ENCODE results near the gene SHOX. TPM values are rescaled to one million over a fixed set of nuclear protein-coding genes. Genes with fewer than 3 reads are reported as not detected.

The SHOX gene
- total and polyA plus RNA-seq, 7 donors = 0.06 to 0.60 (median 0.32) TPM; not detected in 3

DNA sequence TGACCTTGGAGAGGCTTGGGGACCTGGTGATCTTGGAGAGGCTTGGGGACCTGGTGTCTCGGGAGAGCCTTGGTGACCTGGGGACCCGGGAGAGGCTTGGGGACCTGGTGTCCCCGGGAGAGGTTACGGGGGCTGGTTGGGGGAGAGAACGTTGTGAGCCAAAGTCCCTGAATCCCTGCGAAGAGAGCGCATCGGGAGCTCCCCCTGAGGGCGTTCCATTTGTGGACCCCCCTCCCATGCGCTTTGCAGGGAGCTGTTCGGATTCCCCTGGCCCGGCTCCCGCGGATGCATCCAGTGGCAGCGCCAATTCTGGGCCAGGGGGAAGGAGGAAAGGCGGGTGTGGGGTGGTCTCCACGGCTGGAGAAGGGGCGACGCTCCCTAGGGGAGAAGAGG lies 13.3 kb downstream of the SHOX start:
- H3K27me3 ChIP-seq = peaks cover 12 to 81% (median 58%) of the 10 kb centered on the region in 3 donors
- H3K9me3 ChIP-seq = no peaks in the 10 kb centered on the region
- DNase-seq = no peak
- H3K4me3 ChIP-seq = no peak overlapping the region
- TF ChIP-seq CTCF (IDR thresholded peaks at IDR 0.05) (no peak), EP300 (IDR thresholded peaks at IDR 0.05) (no peak), POLR2AphosphoS5 (IDR thresholded peaks at IDR 0.05) (no peak), POLR2A (IDR thresholded peaks at IDR 0.05) (no peak)
- intact Hi-C loops (cut with DNase I) = no loop called here
- no peak overlapping the region for H3K27ac ChIP-seq
- WGBS, 2 donors = 3 to 7% methylated on average over 19 of the region's 19 CpGs
- no peaks in the 10 kb centered on the region for H3K36me3 ChIP-seq
- H3K4me1 ChIP-seq = no peaks in the 10 kb centered on the region

DNA sequence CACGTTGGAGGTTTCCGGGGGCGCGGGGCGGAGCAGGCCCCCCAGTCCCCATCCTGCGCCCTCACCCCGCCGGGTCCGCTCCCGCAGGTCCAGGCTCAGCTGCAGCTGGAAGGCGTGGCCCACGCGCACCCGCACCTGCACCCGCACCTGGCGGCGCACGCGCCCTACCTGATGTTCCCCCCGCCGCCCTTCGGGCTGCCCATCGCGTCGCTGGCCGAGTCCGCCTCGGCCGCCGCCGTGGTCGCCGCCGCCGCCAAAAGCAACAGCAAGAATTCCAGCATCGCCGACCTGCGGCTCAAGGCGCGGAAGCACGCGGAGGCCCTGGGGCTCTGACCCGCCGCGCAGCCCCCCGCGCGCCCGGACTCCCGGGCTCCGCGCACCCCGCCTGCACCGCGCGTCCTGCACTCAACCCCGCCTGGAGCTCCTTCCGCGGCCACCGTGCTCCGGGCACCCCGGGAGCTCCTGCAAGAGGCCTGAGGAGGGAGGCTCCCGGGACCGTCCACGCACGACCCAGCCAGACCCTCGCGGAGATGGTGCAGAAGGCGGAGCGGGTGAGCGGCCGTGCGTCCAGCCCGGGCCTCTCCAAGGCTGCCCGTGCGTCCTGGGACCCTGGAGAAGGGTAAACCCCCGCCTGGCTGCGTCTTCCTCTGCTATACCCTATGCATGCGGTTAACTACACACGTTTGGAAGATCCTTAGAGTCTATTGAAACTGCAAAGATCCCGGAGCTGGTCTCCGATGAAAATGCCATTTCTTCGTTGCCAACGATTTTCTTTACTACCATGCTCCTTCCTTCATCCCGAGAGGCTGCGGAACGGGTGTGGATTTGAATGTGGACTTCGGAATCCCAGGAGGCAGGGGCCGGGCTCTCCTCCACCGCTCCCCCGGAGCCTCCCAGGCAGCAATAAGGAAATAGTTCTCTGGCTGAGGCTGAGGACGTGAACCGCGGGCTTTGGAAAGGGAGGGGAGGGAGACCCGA lies 14.0 kb downstream of the SHOX start:
- WGBS, 2 donors = 2 to 4% methylated on average over 95 of the region's 95 CpGs
- H3K36me3 ChIP-seq = no peaks in the 10 kb centered on the region
- peaks cover 12 to 74% (median 51%) of the 10 kb centered on the region in 3 donors for H3K27me3 ChIP-seq
- H3K4me3 ChIP-seq = no peak overlapping the region
- H3K9me3 ChIP-seq = peaks cover 0 to 2% (median 0%) of the 10 kb centered on the region in 4 donors
- intact Hi-C loops (cut with DNase I) = no loop called here
- no peaks in the 10 kb centered on the region for H3K4me1 ChIP-seq
- TF ChIP-seq EP300 (IDR thresholded peaks at IDR 0.05) (no peak), POLR2A (IDR thresholded peaks at IDR 0.05) (no peak), CTCF (IDR thresholded peaks at IDR 0.05) (no peak), POLR2AphosphoS5 (IDR thresholded peaks at IDR 0.05) (no peak)
- DNase-seq = no peak
- H3K27ac ChIP-seq = no peak overlapping the region

DNA sequence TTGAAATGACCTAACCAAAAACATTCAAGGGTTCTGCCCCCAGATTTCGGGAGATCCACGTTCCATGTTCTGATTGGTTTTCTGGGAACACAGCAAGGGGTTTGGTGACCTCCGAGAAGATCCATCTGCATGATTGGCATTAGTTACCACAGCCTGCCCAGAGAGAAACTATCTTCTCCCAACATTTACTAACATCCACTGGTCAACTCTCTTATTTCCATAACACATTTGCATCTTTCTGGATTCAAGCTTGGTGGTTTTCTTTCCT lies 15.6 kb downstream of the SHOX start:
- no peaks in the 10 kb centered on the region for H3K36me3 ChIP-seq
- 51 to 84% methylated on average over 3 of the region's 3 CpGs for WGBS, 2 donors
- peaks cover 7 to 59% (median 36%) of the 10 kb centered on the region in 3 donors for H3K27me3 ChIP-seq
- H3K27ac ChIP-seq = no peak overlapping the region
- peaks cover 0 to 3% (median 0%) of the 10 kb centered on the region in 4 donors for H3K9me3 ChIP-seq
- no peak overlapping the region for H3K4me3 ChIP-seq
- TF ChIP-seq POLR2AphosphoS5 (IDR thresholded peaks at IDR 0.05) = no peak
- intact Hi-C loops (cut with DNase I) = no loop called here
- no peaks in the 10 kb centered on the region for H3K4me1 ChIP-seq
- DNase-seq = no peak

DNA sequence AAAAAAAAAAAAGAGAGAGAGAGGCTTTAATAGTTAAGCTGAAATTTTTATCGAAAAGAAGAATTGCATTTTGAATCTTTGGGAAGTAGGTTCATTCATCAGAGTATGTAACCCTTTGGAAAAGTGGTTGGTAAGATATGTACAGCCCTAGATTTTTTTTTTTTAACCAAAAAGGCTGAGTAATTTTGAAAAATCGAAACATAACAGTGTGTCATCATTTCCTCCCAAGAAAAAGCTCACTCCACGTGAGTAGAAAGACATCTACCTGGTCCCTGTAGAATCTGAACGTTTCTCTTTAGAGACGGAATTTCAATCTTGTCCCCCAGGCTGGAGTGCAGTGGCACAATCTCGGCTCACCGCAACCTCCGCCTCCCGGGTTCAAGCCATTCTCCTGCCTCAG lies 16.2 kb downstream of the SHOX start:
- TF ChIP-seq POLR2A (IDR thresholded peaks at IDR 0.05) (no peak), EP300 (IDR thresholded peaks at IDR 0.05) (no peak), CTCF (IDR thresholded peaks at IDR 0.05) (no peak), POLR2AphosphoS5 (IDR thresholded peaks at IDR 0.05) (no peak)
- intact Hi-C loops (cut with DNase I) = no loop called here

DNA sequence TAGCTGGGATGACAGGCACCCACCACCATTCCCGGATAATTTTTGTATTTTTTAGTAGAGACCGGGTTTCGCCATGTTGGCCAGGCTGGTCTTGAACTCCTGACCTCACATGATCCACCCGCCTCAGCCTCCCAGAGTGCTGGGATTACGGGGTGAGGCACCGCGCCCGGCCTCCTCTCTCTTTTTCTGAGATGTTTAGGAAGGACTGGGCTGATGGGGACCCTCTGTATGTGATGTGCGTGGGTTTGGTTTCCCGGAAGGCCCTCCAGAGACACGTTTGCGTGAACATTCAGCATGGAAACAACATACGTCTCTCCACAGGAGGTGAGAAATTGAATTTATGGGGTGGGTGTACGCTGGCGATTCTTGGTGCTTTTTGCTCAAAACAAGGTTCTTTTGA lies 18.6 kb downstream of the SHOX start:
- 87 to 93% methylated on average over 15 of the region's 15 CpGs for WGBS, 2 donors
- DNase-seq = no peak
- intact Hi-C loops (cut with DNase I) = no loop called here

More for the DNA sequence above, 16.2 kb downstream of the SHOX start:
- H3K9me3 ChIP-seq = peaks cover 0 to 3% (median 0%) of the 10 kb centered on the region in 4 donors
- H3K27ac ChIP-seq = no peak overlapping the region
- H3K36me3 ChIP-seq = no peaks in the 10 kb centered on the region
- no peak for DNase-seq
- peaks cover 7 to 57% (median 29%) of the 10 kb centered on the region in 3 donors for H3K27me3 ChIP-seq
- no peak overlapping the region for H3K4me3 ChIP-seq
- 88 to 91% methylated on average over 9 of the region's 9 CpGs for WGBS, 2 donors
- no peaks in the 10 kb centered on the region for H3K4me1 ChIP-seq

More for the DNA sequence above, 18.6 kb downstream of the SHOX start:
- Histone ChIP-seq H3K36me3 (no peaks in the 10 kb centered on the region), H3K4me3 (no peak overlapping the region), H3K27me3 (peaks cover 5 to 45% (median 5%) of the 10 kb centered on the region in 3 donors), H3K4me1 (no peaks in the 10 kb centered on the region), H3K9me3 (peaks cover 0 to 3% (median 0%) of the 10 kb centered on the region in 4 donors), H3K27ac (no peak overlapping the region)
- no peak for TF ChIP-seq POLR2AphosphoS5 (IDR thresholded peaks at IDR 0.05)
- TF ChIP-seq POLR2A (IDR thresholded peaks at IDR 0.05) = no peak
- no peak for TF ChIP-seq CTCF (IDR thresholded peaks at IDR 0.05)
- TF ChIP-seq EP300 (IDR thresholded peaks at IDR 0.05) = no peak

Data from sigmoid colon (tissue), 7 donors.